GM12892 (cell line): ENCODE data around the gene ADCY9.

Experiments
- DNase-seq: peaks from one replicate; pipeline ENCODE4 v3.0.0; 2011; ENCODE audit not compliant: insufficient read length
- FAIRE-seq: peaks from 2 replicates; lab custom pipeline; 2011; peaks lifted over from hg19 to GRCh38; lab: Jason Lieb, UNC
- POLR2A ChIP-seq: IDR thresholded peaks from 2 replicates; pipeline ENCODE4 v1.6.1; 2011; ENCODE audit warnings: low read depth, low read length, control low read depth
- POLR2AphosphoS5 ChIP-seq: IDR thresholded peaks from 2 replicates; pipeline ENCODE4 v1.6.1; 2011; ENCODE audit warnings: low read depth, low read length, control low read depth
- TAF1 ChIP-seq: IDR thresholded peaks from 2 replicates; pipeline ENCODE4 v1.6.1; 2011; ENCODE audit warnings: low read depth, mild to moderate bottlenecking, control low read depth, low read length, borderline replicate concordance

Gene ADCY9

DNA sequence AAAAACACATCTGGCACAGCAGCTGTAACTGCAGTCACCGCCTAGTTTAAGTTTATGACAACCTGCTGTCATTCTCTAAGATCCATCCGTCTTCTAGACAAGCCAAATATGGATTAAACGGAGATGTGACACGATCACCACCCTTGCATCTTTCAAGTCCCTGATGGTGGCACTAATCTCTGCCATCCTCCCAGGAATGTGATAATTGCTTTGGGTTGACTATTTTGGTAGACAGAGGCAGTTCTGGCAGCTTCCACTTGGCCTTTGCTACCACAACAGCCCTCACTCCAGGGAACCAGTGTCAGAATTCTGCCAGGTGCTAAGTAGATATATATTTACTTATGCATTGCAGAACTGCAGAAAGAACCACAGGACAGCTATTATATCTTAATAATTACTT is 81.3 kb downstream of the ADCY9 start:
- DNase-seq, result no peak
- FAIRE-seq, result no peak
- TF ChIP-seq TAF1, result no peak
- TF ChIP-seq POLR2AphosphoS5, result no peak
- TF ChIP-seq POLR2A, result no peak

GRCh38 chr16:4033951-4034350 is 82.3 kb downstream of the ADCY9 start:
- no peak for DNase-seq
- no peak for FAIRE-seq
- TF ChIP-seq TAF1, result no peak
- no peak for TF ChIP-seq POLR2AphosphoS5
- TF ChIP-seq POLR2A, result no peak

- DNase-seq (no peak), FAIRE-seq (no peak)
- TF ChIP-seq POLR2AphosphoS5 (no peak), TAF1 (no peak), POLR2A (no peak)
Observed at GRCh38 chr16:4032768-4033167, 83.5 kb downstream of the ADCY9 start.

GRCh38 chr16:4028144-4028543 is 88.1 kb downstream of the ADCY9 start:
- no peak for DNase-seq
- FAIRE-seq, result no peak
- no peak for TF ChIP-seq POLR2AphosphoS5
- no peak for TF ChIP-seq TAF1
- no peak for TF ChIP-seq POLR2A

GRCh38 chr16:4026854-4027253 is 89.4 kb downstream of the ADCY9 start:
- TF ChIP-seq POLR2A (no peak), TAF1 (no peak), POLR2AphosphoS5 (no peak)
- no peak for DNase-seq

GRCh38 chr16:4025428-4025827 is 90.8 kb downstream of the ADCY9 start:
- FAIRE-seq (no peak), DNase-seq (no peak)
- TF ChIP-seq POLR2AphosphoS5 (no peak), POLR2A (no peak), TAF1 (no peak)

More at GRCh38 chr16:4026854-4027253, 89.4 kb downstream of the ADCY9 start:
- FAIRE-seq, result no peak

GRCh38 chr16:4021916-4022315 is 94.3 kb downstream of the ADCY9 start:
- TF ChIP-seq POLR2AphosphoS5 (no peak), TAF1 (no peak), POLR2A (no peak)
- DNase-seq (no peak), FAIRE-seq (no peak)

DNA sequence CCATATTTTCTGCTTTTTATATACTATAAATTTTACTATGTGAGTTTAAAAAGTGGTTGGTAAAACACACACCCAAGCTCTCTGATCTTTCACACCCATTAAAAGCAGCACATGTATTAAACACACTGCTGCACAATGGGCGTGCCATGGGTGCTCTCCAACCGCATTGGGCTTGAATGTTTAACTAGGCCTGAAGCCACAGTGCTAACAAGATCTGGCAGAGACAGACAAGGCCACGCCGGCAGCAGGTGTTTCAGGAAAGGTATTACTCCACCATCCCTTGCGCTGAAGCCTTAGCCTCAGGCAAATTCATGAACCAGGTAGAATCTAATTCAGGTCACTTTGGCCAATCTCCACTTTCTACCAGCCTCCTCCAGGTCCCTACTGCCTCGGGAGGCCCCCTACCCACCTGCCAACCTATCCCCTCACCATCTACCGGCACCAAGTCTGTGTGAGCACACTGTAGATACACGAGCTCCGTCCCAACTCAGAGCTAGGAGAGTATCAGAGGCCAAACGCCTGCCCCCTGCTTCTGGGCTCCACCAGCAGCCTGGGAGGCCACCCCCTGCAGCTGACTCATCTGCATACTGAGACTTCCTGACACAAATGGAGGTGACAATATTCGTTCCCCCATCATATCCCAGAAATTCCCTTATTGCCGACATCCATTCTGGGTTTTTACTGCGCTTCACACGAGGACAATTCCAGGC is 95.0 kb downstream of the ADCY9 start:
- no peak for FAIRE-seq
- no peak for TF ChIP-seq TAF1
- no peak for TF ChIP-seq POLR2AphosphoS5
- TF ChIP-seq POLR2A, result no peak
- no peak for DNase-seq

DNA sequence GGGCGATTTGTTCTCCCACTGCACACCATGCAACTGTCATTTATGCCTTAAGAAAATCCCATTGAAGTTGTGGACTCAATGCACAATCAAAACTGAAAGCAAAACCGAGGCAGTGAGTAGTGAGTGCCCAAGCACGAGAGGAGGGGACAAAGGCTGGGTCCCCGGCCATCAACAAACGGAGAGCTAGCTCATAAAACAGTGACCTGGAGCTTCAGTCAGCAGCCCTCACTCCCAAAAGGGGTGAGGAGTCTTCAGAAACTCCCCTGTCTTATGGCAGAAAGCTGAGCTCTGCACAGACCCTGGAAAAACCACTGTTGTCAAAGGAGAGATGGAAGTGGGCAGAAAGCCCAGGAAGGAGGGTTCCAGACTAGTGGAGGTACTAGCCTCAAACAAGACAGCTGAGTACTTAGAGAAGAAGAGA is 96.9 kb downstream of the ADCY9 start:
- TF ChIP-seq TAF1 (no peak), POLR2AphosphoS5 (no peak), POLR2A (no peak)
- no peak for DNase-seq
- no peak for FAIRE-seq

- no peak for DNase-seq
- TF ChIP-seq POLR2A, result no peak
- no peak for TF ChIP-seq POLR2AphosphoS5
- TF ChIP-seq TAF1, result no peak
- FAIRE-seq, result no peak
Observed at GRCh38 chr16:4018391-4018790, 97.9 kb downstream of the ADCY9 start.

GRCh38 chr16:4017807-4018206 is 98.4 kb downstream of the ADCY9 start:
- no peak for TF ChIP-seq POLR2A
- no peak for TF ChIP-seq TAF1
- no peak for FAIRE-seq
- no peak for DNase-seq

- TF ChIP-seq POLR2AphosphoS5 (no peak), TAF1 (no peak), POLR2A (no peak)
- no peak for FAIRE-seq
- no peak for DNase-seq
Observed at GRCh38 chr16:4016658-4017057, 99.6 kb downstream of the ADCY9 start.
